ENCODE measurements around the gene STAG1. TPM values are rescaled to one million over a fixed set of nuclear protein-coding genes. Genes with fewer than 3 reads are reported as not detected.

Gene STAG1
- total RNA-seq, 2 donors from 2014 or later: 26.8 to 56.4 TPM

GRCh38 chr3:136544532-136544931 lies 207.6 kb downstream of the STAG1 start:
- Histone ChIP-seq H3K4me3 (no peak overlapping the region), H3K4me1 (ENCODE audit: control insufficient read depth in 1 of 2, low read depth in 2 of 2) (peaks cover 2 to 19% of the 10 kb centered on the region in 2 donors), H3K27me3 (replicated peaks; ENCODE audit: insufficient read depth) (no peaks in the 10 kb centered on the region), H3K9me3 (no peaks in the 10 kb centered on the region), H3K36me3 (no peaks in the 10 kb centered on the region), H3K27ac (no peak overlapping the region)
- no peak for TF ChIP-seq CTCF (IDR thresholded peaks at IDR 0.05)
- DNase-seq (ENCODE audit: low spot score): no peak
- no peak for ATAC-seq (ENCODE audit: insufficient number of reproducible peaks, low FRiP score, low read depth)

GRCh38 chr3:136543385-136543784 lies 208.8 kb downstream of the STAG1 start:
- DNase-seq (ENCODE audit: low spot score): no peak
- no peaks in the 10 kb centered on the region for H3K9me3 ChIP-seq
- H3K27ac ChIP-seq: no peak overlapping the region
- TF ChIP-seq CTCF (IDR thresholded peaks at IDR 0.05): no peak
- no peak for ATAC-seq (ENCODE audit: insufficient number of reproducible peaks, low FRiP score, low read depth)
- no peaks in the 10 kb centered on the region for H3K36me3 ChIP-seq
- peaks cover 2 to 19% of the 10 kb centered on the region in 2 donors for H3K4me1 ChIP-seq (ENCODE audit: control insufficient read depth in 1 of 2, low read depth in 2 of 2)
- H3K27me3 ChIP-seq (replicated peaks; ENCODE audit: insufficient read depth): no peaks in the 10 kb centered on the region
- H3K4me3 ChIP-seq: no peak overlapping the region

GRCh38 chr3:136535906-136536305 lies 216.3 kb downstream of the STAG1 start:
- ATAC-seq (ENCODE audit: insufficient number of reproducible peaks, low FRiP score, low read depth) (no peak), DNase-seq (ENCODE audit: low spot score) (no peak)
- TF ChIP-seq CTCF (IDR thresholded peaks at IDR 0.05): no peak
- Histone ChIP-seq H3K4me3 (no peak overlapping the region), H3K9me3 (peaks cover 4% of the 10 kb centered on the region), H3K4me1 (ENCODE audit: control insufficient read depth in 1 of 2, low read depth in 2 of 2) (no peaks in the 10 kb centered on the region), H3K36me3 (no peaks in the 10 kb centered on the region), H3K27me3 (replicated peaks; ENCODE audit: insufficient read depth) (no peaks in the 10 kb centered on the region), H3K27ac (no peak overlapping the region)

DNA sequence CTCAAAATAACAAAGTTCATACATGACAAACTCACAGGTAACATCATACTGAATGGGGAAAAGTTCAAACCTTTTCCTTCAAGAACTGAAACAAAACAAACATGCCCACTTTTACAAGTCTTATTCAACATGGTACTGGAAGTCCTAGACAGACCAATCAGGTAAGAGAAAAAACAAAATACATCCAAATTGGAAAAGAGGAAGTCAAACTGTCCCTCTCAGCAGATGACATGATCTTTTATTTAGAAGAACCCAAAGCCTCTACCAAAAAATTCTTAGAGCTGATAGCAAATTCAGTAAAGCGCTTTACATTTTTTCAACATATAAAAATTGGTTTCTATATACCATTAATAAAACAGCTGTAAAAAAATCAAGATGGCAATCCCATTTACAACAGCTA lies 219.4 kb downstream of the STAG1 start:
- Histone ChIP-seq H3K4me1 (ENCODE audit: control insufficient read depth in 1 of 2, low read depth in 2 of 2) (no peaks in the 10 kb centered on the region), H3K4me3 (no peak overlapping the region), H3K27me3 (replicated peaks; ENCODE audit: insufficient read depth) (no peaks in the 10 kb centered on the region), H3K9me3 (peaks cover 4% of the 10 kb centered on the region), H3K36me3 (no peaks in the 10 kb centered on the region), H3K27ac (no peak overlapping the region)
- TF ChIP-seq CTCF (IDR thresholded peaks at IDR 0.05): no peak
- no peak for DNase-seq (ENCODE audit: low spot score)
- ATAC-seq (ENCODE audit: insufficient number of reproducible peaks, low FRiP score, low read depth): no peak

DNA sequence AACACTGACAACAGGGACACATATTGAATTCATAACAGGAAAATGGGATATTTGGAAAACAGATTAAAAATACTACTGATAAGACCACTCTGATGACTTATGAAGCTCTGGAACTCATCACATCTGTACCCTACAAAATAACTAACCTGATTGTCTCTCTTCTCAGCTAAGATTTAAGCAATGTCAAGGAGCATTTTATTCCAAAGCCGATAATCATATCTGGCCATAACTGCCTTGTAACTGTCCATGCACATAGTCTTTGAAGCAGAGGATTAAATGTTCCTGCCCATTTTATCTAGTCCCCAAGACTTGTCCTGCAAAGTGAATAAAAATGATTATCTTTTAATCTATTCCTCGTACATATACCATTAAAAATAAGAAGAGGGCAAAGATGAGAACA lies 234.1 kb downstream of the STAG1 start:
- Histone ChIP-seq H3K4me3 (no peak overlapping the region), H3K9me3 (no peaks in the 10 kb centered on the region), H3K36me3 (no peaks in the 10 kb centered on the region), H3K27ac (no peak overlapping the region), H3K4me1 (ENCODE audit: control insufficient read depth in 1 of 2, low read depth in 2 of 2) (peaks cover 6 to 7% of the 10 kb centered on the region in 2 donors), H3K27me3 (replicated peaks; ENCODE audit: insufficient read depth) (no peaks in the 10 kb centered on the region)
- TF ChIP-seq CTCF (IDR thresholded peaks at IDR 0.05): no peak
- no peak for DNase-seq (ENCODE audit: low spot score)
- ATAC-seq (ENCODE audit: insufficient number of reproducible peaks, low FRiP score, low read depth): no peak
